NB4 (cell line): ENCODE measurements around the gene UBE2C.

Source experiments
- DNase-seq: peaks from one replicate; pipeline ENCODE4 v3.0.0; 2010; ENCODE audit warnings: low read depth
- H3K4me3 ChIP-seq: one replicate; pipeline ENCODE4 v1.5.1; 2011; ENCODE audit warnings: mild to moderate bottlenecking, low read depth, low read length, moderate library complexity
- MYC ChIP-seq: IDR thresholded peaks from 2 replicates; pipeline ENCODE4 v1.6.1; 2011; ENCODE audit warnings: low read depth, low read length
- POLR2A ChIP-seq: IDR thresholded peaks from 2 replicates; pipeline ENCODE4 v1.6.1; 2011; ENCODE audit warnings: mild to moderate bottlenecking; ENCODE audit not compliant: insufficient read length; ENCODE audit errors: extremely low read depth
- TF ChIP-seq, protein P1 (sequence below): IDR thresholded peaks from 2 replicates; pipeline ENCODE4 v1.6.1; 2011; ENCODE audit warnings: low read depth, low read length
- TF ChIP-seq, protein P2 (sequence below): IDR thresholded peaks from one replicate; pipeline ENCODE4 v1.5.1; 2012; ENCODE audit warnings: low read depth, low read length

UBE2C gene

GRCh38 chr20:45772693-45773092 lies 39.8 kb upstream of the UBE2C start:
- DNase-seq, result no peak
- no peak overlapping the region for H3K4me3 ChIP-seq
- TF ChIP-seq, protein P1, sequence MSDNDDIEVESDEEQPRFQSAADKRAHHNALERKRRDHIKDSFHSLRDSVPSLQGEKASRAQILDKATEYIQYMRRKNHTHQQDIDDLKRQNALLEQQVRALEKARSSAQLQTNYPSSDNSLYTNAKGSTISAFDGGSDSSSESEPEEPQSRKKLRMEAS, result no peak
- TF ChIP-seq MYC (no peak), POLR2A (no peak)
- TF ChIP-seq, protein P2, sequence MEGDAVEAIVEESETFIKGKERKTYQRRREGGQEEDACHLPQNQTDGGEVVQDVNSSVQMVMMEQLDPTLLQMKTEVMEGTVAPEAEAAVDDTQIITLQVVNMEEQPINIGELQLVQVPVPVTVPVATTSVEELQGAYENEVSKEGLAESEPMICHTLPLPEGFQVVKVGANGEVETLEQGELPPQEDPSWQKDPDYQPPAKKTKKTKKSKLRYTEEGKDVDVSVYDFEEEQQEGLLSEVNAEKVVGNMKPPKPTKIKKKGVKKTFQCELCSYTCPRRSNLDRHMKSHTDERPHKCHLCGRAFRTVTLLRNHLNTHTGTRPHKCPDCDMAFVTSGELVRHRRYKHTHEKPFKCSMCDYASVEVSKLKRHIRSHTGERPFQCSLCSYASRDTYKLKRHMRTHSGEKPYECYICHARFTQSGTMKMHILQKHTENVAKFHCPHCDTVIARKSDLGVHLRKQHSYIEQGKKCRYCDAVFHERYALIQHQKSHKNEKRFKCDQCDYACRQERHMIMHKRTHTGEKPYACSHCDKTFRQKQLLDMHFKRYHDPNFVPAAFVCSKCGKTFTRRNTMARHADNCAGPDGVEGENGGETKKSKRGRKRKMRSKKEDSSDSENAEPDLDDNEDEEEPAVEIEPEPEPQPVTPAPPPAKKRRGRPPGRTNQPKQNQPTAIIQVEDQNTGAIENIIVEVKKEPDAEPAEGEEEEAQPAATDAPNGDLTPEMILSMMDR, result no peak

DNA sequence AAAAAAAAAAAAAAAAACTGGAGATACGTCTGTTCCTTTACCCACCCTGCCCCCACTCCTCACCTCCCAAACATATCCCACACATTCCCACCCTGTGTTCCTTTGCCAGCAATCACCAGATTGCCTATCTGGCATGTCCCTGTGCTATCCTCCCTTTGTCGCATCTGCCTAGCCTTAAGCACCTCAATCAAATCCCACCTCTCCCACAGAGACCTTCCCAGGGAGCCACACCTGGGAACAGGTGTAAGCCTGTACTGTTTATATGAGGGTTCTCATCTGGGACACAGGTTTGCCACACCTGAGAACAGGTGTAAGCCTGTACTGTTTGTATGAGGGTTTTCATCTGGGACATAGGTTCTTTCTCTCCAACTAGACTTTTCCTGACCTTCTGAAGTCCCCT lies 37.5 kb upstream of the UBE2C start:
- H3K4me3 ChIP-seq, result no peak overlapping the region
- no peak for DNase-seq
- TF ChIP-seq MYC (no peak), POLR2A (no peak)
- TF ChIP-seq, protein P2, result no peak
- TF ChIP-seq, protein P1, result no peak

DNA sequence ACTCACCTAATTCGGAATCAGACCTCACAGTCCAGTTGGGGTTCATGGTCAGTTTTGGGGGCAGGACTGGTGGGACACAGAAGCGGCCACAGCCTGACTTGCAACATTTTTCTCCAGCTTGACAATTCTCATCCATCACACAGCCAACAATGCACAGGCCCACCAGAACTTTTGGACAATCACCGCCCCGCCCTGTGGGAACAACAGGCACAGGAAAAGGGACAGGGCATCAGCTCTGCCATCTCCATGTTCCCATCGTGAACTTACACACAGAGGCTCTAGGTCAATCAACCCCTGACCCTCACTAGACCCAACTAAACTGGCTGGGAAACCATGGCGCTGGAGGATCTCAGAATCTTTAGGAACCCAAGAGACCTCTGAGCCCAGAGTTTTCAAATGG lies 37.0 kb upstream of the UBE2C start:
- no peak for TF ChIP-seq POLR2A
- TF ChIP-seq, protein P2, result no peak
- no peak for TF ChIP-seq MYC
- TF ChIP-seq, protein P1, result no peak
- DNase-seq, result no peak
- no peak overlapping the region for H3K4me3 ChIP-seq

DNA sequence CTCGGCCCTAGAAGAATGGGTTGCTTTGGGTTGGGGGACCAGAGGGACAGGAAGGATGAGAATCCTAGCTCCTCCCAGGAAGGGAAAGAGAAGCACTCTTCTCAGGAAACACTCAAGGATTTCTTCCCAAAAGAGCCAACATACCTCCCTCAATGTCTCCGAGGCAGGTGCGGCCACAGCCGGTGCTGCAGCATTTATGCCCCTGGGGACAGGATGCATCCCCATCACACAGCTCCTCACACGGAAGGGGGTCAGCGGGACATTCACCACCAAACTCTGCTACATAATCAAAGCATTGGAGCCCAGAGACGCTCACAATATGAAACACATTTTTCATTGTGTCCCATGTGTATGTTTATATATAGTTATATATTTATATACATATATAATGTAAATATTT lies 35.5 kb upstream of the UBE2C start:
- H3K4me3 ChIP-seq, result no peak overlapping the region
- TF ChIP-seq, protein P1, result no peak
- TF ChIP-seq POLR2A, result no peak
- TF ChIP-seq, protein P2, result no peak
- no peak for TF ChIP-seq MYC
- no peak for DNase-seq

GRCh38 chr20:45779011-45779915 lies 33.2 kb upstream of the UBE2C start:
- no peak overlapping the region for H3K4me3 ChIP-seq
- TF ChIP-seq, protein P2, result no peak
- TF ChIP-seq POLR2A (no peak), MYC (no peak)
- TF ChIP-seq, protein P1, result no peak
- DNase-seq, result no peak
